ENCODE data around the gene NEK9.

NEK9 gene

DNA sequence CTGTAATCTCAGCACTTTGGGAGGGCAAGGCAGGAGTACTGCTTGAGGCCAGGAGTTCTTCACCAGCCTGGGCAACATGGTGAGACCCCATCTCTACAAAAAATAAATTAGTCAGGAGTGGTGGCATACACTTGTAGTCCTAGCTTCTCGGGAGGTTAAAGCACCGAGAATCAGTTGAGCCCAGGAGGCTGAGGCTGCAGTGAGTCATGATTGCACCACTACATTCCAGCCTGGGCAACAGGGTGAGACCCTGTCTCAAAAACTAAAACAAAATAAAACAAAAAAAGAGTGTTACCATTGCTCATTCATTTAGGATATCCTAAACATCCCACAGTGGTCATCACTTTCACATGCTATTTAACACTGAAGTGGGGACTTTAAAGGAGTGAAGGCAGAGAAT is 7.8 kb downstream of the NEK9 start:
- no peak overlapping the region for H3K18ac ChIP-seq (ENCODE audit: low read length)
- no peak overlapping the region for H2BK12ac ChIP-seq (ENCODE audit: low read length)
- H3K36me3 ChIP-seq (replicated peaks in 1 of 2; ENCODE audit: control insufficient read depth in 2 of 2, insufficient read depth in 2 of 2, low read length in 2 of 2), result peaks cover 16 to 53% of the 10 kb centered on the region in 2 donors

GRCh38 chr14:75113932-75114539 is 12.8 kb downstream of the NEK9 start:
- Histone ChIP-seq H3K36me3 (replicated peaks in 1 of 2; ENCODE audit: control insufficient read depth in 2 of 2, insufficient read depth in 2 of 2, low read length in 2 of 2) (peaks cover 34 to 87% of the 10 kb centered on the region in 2 donors), H3K4me2 (ENCODE audit: insufficient read depth, low read length, poor library complexity, severe bottlenecking) (no peak overlapping the region), H2AFZ (ENCODE audit: low read length) (no peak overlapping the region), H3K79me1 (ENCODE audit: low read depth, low read length) (no peaks in the 10 kb centered on the region), H3K9me3 (replicated peaks in 1 of 2; ENCODE audit: control insufficient read depth in 2 of 2, insufficient read depth in 1 of 2, low read depth in 1 of 2, low read length in 2 of 2) (no peaks in the 10 kb centered on the region), H3K14ac (ENCODE audit: low read length) (no peak overlapping the region), H3K9ac (ENCODE audit: low read depth, low read length, poor library complexity) (no peak overlapping the region), H2BK15ac (ENCODE audit: low read length) (no peak overlapping the region), H3K18ac (ENCODE audit: low read length) (no peak overlapping the region), H3K27ac (replicated peaks; ENCODE audit: low read length) (no peak overlapping the region), H3K4me3 (ENCODE audit: low read length in 2 of 2) (no peak overlapping the region), H2BK5ac (ENCODE audit: low read length) (no peak overlapping the region), H4K8ac (ENCODE audit: low read depth, low read length) (no peak overlapping the region), H3K23ac (ENCODE audit: low read depth, low read length, poor library complexity) (no peak overlapping the region), H3K27me3 (ENCODE audit: control insufficient read depth in 3 of 3, insufficient read depth in 3 of 3, low read depth in 1 of 3, low read length in 3 of 3) (no peaks in the 10 kb centered on the region), H3K4ac (ENCODE audit: low read length) (no peak overlapping the region), H2AK5ac (ENCODE audit: low read depth, low read length) (no peak overlapping the region), H2BK120ac (ENCODE audit: low read depth, low read length) (no peak overlapping the region), H2BK12ac (ENCODE audit: low read length) (no peak overlapping the region), H3K4me1 (ENCODE audit: control insufficient read depth in 2 of 2, insufficient read depth in 1 of 2, low read depth in 1 of 2, low read length in 2 of 2) (no peaks in the 10 kb centered on the region), H4K91ac (ENCODE audit: low read depth, low read length, poor library complexity) (no peak overlapping the region)
- DNase-seq (ENCODE audit: low spot score), result no peak
- no CpG with 5 or more reads among the region's 5 CpGs for WGBS, 2 donors (ENCODE audit: extremely low coverage in 2 of 2, insufficient read length in 2 of 2, insufficient replicate concordance in 1 of 2)

More for the DNA sequence above, 7.8 kb downstream of the NEK9 start:
- Histone ChIP-seq H3K27ac (replicated peaks; ENCODE audit: low read length) (no peak overlapping the region), H4K8ac (ENCODE audit: low read depth, low read length) (no peak overlapping the region), H2AK5ac (ENCODE audit: low read depth, low read length) (no peak overlapping the region), H2AFZ (ENCODE audit: low read length) (no peak overlapping the region), H3K23ac (ENCODE audit: low read depth, low read length, poor library complexity) (no peak overlapping the region), H3K27me3 (ENCODE audit: control insufficient read depth in 3 of 3, insufficient read depth in 3 of 3, low read depth in 1 of 3, low read length in 3 of 3) (no peaks in the 10 kb centered on the region), H3K79me1 (ENCODE audit: low read depth, low read length) (peaks cover 2% of the 10 kb centered on the region), H2BK120ac (ENCODE audit: low read depth, low read length) (no peak overlapping the region), H3K9ac (ENCODE audit: low read depth, low read length, poor library complexity) (no peak overlapping the region), H3K9me3 (replicated peaks in 1 of 2; ENCODE audit: control insufficient read depth in 2 of 2, insufficient read depth in 1 of 2, low read depth in 1 of 2, low read length in 2 of 2) (no peaks in the 10 kb centered on the region), H4K91ac (ENCODE audit: low read depth, low read length, poor library complexity) (no peak overlapping the region), H2BK15ac (ENCODE audit: low read length) (no peak overlapping the region), H3K4me2 (ENCODE audit: insufficient read depth, low read length, poor library complexity, severe bottlenecking) (no peak overlapping the region), H3K4me1 (ENCODE audit: control insufficient read depth in 2 of 2, insufficient read depth in 1 of 2, low read depth in 1 of 2, low read length in 2 of 2) (no peaks in the 10 kb centered on the region), H3K4me3 (ENCODE audit: low read length in 2 of 2) (no peak overlapping the region), H3K14ac (ENCODE audit: low read length) (no peak overlapping the region), H3K4ac (ENCODE audit: low read length) (no peak overlapping the region), H2BK5ac (ENCODE audit: low read length) (no peak overlapping the region)
- WGBS, 2 donors (ENCODE audit: extremely low coverage in 2 of 2, insufficient read length in 2 of 2, insufficient replicate concordance in 1 of 2), result no CpG with 5 or more reads among the region's 2 CpGs
- DNase-seq (ENCODE audit: low spot score), result no peak

DNA sequence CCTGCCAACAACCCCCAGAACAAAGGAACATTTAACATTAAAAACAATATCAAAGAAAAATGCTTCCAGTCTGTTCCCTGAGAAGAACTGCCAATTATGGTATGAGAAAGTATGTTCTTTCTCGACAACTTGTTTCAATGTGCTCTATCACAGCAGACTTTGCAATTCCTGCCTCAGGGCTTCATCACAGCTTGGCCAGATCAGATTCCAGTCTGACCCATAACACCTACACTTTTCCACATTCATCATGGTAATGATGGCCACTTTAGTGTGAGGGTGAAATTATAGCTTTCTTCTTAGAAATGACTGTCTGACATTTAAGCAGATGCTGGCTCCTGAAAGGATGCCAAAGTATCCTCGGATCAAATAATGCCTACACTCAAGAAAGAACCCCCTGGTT is 17.0 kb downstream of the NEK9 start:
- no peak overlapping the region for H2BK15ac ChIP-seq (ENCODE audit: low read length)
- DNase-seq (ENCODE audit: low spot score), result no peak
- H3K27ac ChIP-seq (replicated peaks; ENCODE audit: low read length), result no peak overlapping the region
- no peak overlapping the region for H3K4me2 ChIP-seq (ENCODE audit: insufficient read depth, low read length, poor library complexity, severe bottlenecking)
- H3K18ac ChIP-seq (ENCODE audit: low read length), result no peak overlapping the region
- H3K23ac ChIP-seq (ENCODE audit: low read depth, low read length, poor library complexity), result no peak overlapping the region
- H3K36me3 ChIP-seq (replicated peaks in 1 of 2; ENCODE audit: control insufficient read depth in 2 of 2, insufficient read depth in 2 of 2, low read length in 2 of 2), result peaks cover 41 to 91% of the 10 kb centered on the region in 2 donors
- H3K4ac ChIP-seq (ENCODE audit: low read length), result no peak overlapping the region
- no peak overlapping the region for H2BK5ac ChIP-seq (ENCODE audit: low read length)
- H2BK12ac ChIP-seq (ENCODE audit: low read length), result no peak overlapping the region
- H3K4me3 ChIP-seq (ENCODE audit: low read length in 2 of 2), result no peak overlapping the region
- no peak overlapping the region for H2AK5ac ChIP-seq (ENCODE audit: low read depth, low read length)
- WGBS, 2 donors (ENCODE audit: extremely low coverage in 2 of 2, insufficient read length in 2 of 2, insufficient replicate concordance in 1 of 2), result no CpG with 5 or more reads among the region's 2 CpGs
- no peak overlapping the region for H4K8ac ChIP-seq (ENCODE audit: low read depth, low read length)
- H3K4me1 ChIP-seq (ENCODE audit: control insufficient read depth in 2 of 2, insufficient read depth in 1 of 2, low read depth in 1 of 2, low read length in 2 of 2), result no peaks in the 10 kb centered on the region
- no peaks in the 10 kb centered on the region for H3K79me1 ChIP-seq (ENCODE audit: low read depth, low read length)
- no peaks in the 10 kb centered on the region for H3K9me3 ChIP-seq (replicated peaks in 1 of 2; ENCODE audit: control insufficient read depth in 2 of 2, insufficient read depth in 1 of 2, low read depth in 1 of 2, low read length in 2 of 2)
- no peak overlapping the region for H3K9ac ChIP-seq (ENCODE audit: low read depth, low read length, poor library complexity)
- H3K27me3 ChIP-seq (ENCODE audit: control insufficient read depth in 3 of 3, insufficient read depth in 3 of 3, low read depth in 1 of 3, low read length in 3 of 3), result no peaks in the 10 kb centered on the region
- H3K14ac ChIP-seq (ENCODE audit: low read length), result no peak overlapping the region
- no peak overlapping the region for H2AFZ ChIP-seq (ENCODE audit: low read length)
- no peak overlapping the region for H4K91ac ChIP-seq (ENCODE audit: low read depth, low read length, poor library complexity)
- no peak overlapping the region for H2BK120ac ChIP-seq (ENCODE audit: low read depth, low read length)

DNA sequence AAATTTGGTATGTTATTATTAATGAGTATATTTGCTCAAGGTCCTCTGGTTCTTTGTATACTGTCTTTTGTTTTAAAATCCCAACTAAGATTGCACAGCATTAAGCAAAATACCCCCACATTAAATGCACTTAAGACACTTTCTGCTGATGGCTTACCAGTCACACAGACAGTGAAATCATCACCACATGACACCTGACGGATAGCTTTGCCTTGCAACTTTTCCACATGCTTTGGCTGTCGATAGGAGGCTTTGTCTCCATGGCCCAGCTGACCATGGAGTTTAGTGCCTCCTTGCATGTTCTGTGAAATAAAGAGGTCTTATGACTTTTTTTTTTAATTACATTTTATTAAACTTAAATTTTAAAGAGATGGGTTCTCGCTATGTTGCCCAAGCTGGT is 19.7 kb downstream of the NEK9 start:
- Histone ChIP-seq H3K4me2 (ENCODE audit: insufficient read depth, low read length, poor library complexity, severe bottlenecking) (no peak overlapping the region), H2AFZ (ENCODE audit: low read length) (no peak overlapping the region), H3K4me1 (ENCODE audit: control insufficient read depth in 2 of 2, insufficient read depth in 1 of 2, low read depth in 1 of 2, low read length in 2 of 2) (no peaks in the 10 kb centered on the region), H4K8ac (ENCODE audit: low read depth, low read length) (no peak overlapping the region), H2BK5ac (ENCODE audit: low read length) (no peak overlapping the region), H3K9ac (ENCODE audit: low read depth, low read length, poor library complexity) (no peak overlapping the region), H3K27me3 (ENCODE audit: control insufficient read depth in 3 of 3, insufficient read depth in 3 of 3, low read depth in 1 of 3, low read length in 3 of 3) (no peaks in the 10 kb centered on the region), H3K36me3 (replicated peaks in 1 of 2; ENCODE audit: control insufficient read depth in 2 of 2, insufficient read depth in 2 of 2, low read length in 2 of 2) (peaks cover 31 to 78% of the 10 kb centered on the region in 2 donors), H2BK12ac (ENCODE audit: low read length) (no peak overlapping the region), H2AK5ac (ENCODE audit: low read depth, low read length) (no peak overlapping the region), H3K4me3 (ENCODE audit: low read length in 2 of 2) (no peak overlapping the region), H3K27ac (replicated peaks; ENCODE audit: low read length) (no peak overlapping the region), H3K9me3 (replicated peaks in 1 of 2; ENCODE audit: control insufficient read depth in 2 of 2, insufficient read depth in 1 of 2, low read depth in 1 of 2, low read length in 2 of 2) (no peaks in the 10 kb centered on the region), H3K18ac (ENCODE audit: low read length) (no peak overlapping the region), H2BK15ac (ENCODE audit: low read length) (no peak overlapping the region), H3K23ac (ENCODE audit: low read depth, low read length, poor library complexity) (no peak overlapping the region), H3K79me1 (ENCODE audit: low read depth, low read length) (no peaks in the 10 kb centered on the region), H2BK120ac (ENCODE audit: low read depth, low read length) (no peak overlapping the region), H3K14ac (ENCODE audit: low read length) (no peak overlapping the region), H4K91ac (ENCODE audit: low read depth, low read length, poor library complexity) (no peak overlapping the region), H3K4ac (ENCODE audit: low read length) (no peak overlapping the region)
- no CpG with 5 or more reads among the region's 3 CpGs for WGBS, 2 donors (ENCODE audit: extremely low coverage in 2 of 2, insufficient read length in 2 of 2, insufficient replicate concordance in 1 of 2)
- no peak for DNase-seq (ENCODE audit: low spot score)

Measured in neuronal stem cell (in vitro differentiated cells).